ENCODE measurements around the gene CACNA1S. TPM values are rescaled to one million over a fixed set of nuclear protein-coding genes. Genes with fewer than 3 reads are reported as not detected.

The CACNA1S gene
- total RNA-seq, 4 donors from 2014 or later: not detected

GRCh38 chr1:201094832-201095231 is 17.4 kb downstream of the CACNA1S start:
- Histone ChIP-seq H3K4me3 (no peak overlapping the region), H3K27ac (no peak overlapping the region), H3K9me3 (no peaks in the 10 kb centered on the region), H3K36me3 (no peaks in the 10 kb centered on the region), H3K27me3 (peaks cover 7% of the 10 kb centered on the region), H3K4me1 (no peaks in the 10 kb centered on the region)
- TF ChIP-seq EP300 (IDR thresholded peaks at IDR 0.05) (no peak), CTCF (IDR thresholded peaks at IDR 0.05) (no peak), POLR2A (IDR thresholded peaks at IDR 0.05) (no peak), POLR2AphosphoS5 (IDR thresholded peaks at IDR 0.05) (no peak)
- 60% methylated on average over 1 of the region's 4 CpGs; no CpG with 5 or more reads in 1 of the 2 donors for WGBS, 2 donors (ENCODE audit: low coverage in 1 of 2)
- ATAC-seq: no peak

DNA sequence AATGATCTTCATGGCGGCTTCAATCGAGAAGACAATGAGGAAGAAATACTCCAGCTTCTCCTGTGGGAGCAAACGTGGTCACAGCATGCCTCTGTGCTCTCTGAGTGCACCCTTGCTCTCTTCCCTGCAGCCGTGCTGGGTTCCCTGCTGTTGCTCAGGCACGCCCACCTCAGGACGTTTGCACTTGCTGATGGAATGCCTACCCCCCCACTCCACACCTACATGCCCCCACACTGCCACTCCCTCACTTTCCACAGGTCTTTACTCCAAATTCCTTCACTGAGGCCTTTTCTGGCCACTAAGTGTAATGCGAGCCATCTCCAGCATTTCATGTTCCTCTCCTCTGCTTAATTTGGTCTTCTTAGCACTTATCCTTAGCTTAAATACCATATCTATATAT is 18.3 kb downstream of the CACNA1S start:
- Histone ChIP-seq H3K36me3 (no peaks in the 10 kb centered on the region), H3K9me3 (no peaks in the 10 kb centered on the region), H3K27me3 (peaks cover 3% of the 10 kb centered on the region), H3K4me3 (no peak overlapping the region), H3K4me1 (no peaks in the 10 kb centered on the region), H3K27ac (no peak overlapping the region)
- WGBS, 2 donors (ENCODE audit: low coverage in 1 of 2): 68 to 76% methylated on average over 4 to 5 of the region's 7 CpGs
- ATAC-seq: no peak
- TF ChIP-seq POLR2A (IDR thresholded peaks at IDR 0.05): no peak

DNA sequence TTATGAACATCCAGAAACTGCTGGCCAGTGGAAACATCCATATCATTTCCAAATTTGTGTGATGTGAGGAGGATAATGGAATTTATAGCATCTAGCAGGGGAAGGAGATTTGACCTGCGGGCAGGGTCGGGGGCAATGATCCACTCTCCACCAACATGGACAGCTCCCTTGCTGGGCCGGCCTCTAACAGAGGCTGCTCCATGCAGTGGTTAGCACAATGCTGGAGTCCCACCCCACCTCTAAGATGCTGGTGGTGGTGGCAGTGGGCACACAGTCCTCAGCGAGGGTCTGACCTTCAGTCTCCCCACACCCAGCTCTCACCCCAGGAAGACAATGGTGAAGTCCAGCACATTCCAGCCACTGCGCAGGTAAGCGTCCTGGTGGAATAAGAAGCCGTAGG is 18.7 kb downstream of the CACNA1S start:
- ATAC-seq: no peak
- no peak for TF ChIP-seq CTCF (IDR thresholded peaks at IDR 0.05)
- TF ChIP-seq EP300 (IDR thresholded peaks at IDR 0.05): no peak
- TF ChIP-seq POLR2A (IDR thresholded peaks at IDR 0.05): no peak
- TF ChIP-seq POLR2AphosphoS5 (IDR thresholded peaks at IDR 0.05): no peak
- Histone ChIP-seq H3K36me3 (no peaks in the 10 kb centered on the region), H3K27me3 (no peaks in the 10 kb centered on the region), H3K4me1 (no peaks in the 10 kb centered on the region), H3K4me3 (no peak overlapping the region), H3K9me3 (no peaks in the 10 kb centered on the region), H3K27ac (no peak overlapping the region)
- WGBS, 2 donors (ENCODE audit: low coverage in 1 of 2): 89% methylated on average over 3 of the region's 7 CpGs; no CpG with 5 or more reads in 1 of the 2 donors

DNA sequence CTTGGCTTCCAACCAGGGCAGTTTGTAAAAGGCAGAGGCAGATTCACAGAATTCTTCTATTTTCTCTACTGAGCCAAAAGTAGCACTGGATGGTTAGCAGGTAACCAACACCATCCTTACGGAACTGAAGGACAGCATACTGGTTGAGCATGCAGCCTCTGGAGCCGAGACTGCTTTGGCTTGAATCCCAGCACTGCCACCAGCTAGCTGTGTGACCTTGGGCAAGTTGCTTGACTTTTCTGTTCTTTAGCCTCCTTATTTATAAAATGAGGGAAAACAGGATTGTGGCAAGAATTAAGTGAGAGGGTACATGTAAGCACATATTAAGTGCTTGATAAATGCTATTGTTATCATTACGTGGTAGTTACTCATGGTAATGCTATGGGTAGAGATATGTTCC is 19.5 kb downstream of the CACNA1S start:
- no peak for TF ChIP-seq EP300 (IDR thresholded peaks at IDR 0.05)
- TF ChIP-seq POLR2AphosphoS5 (IDR thresholded peaks at IDR 0.05): no peak
- no peak for TF ChIP-seq CTCF (IDR thresholded peaks at IDR 0.05)
- H3K27ac ChIP-seq: no peak overlapping the region
- H3K4me3 ChIP-seq: no peak overlapping the region
- H3K27me3 ChIP-seq: no peaks in the 10 kb centered on the region
- H3K4me1 ChIP-seq: no peaks in the 10 kb centered on the region
- H3K36me3 ChIP-seq: no peaks in the 10 kb centered on the region
- no peaks in the 10 kb centered on the region for H3K9me3 ChIP-seq
- ATAC-seq: no peak
- 83 to 93% methylated on average over 1 to 3 of the region's 3 CpGs for WGBS, 2 donors (ENCODE audit: low coverage in 1 of 2)

GRCh38 chr1:201091256-201091655 is 21.0 kb downstream of the CACNA1S start:
- Histone ChIP-seq H3K4me1 (no peaks in the 10 kb centered on the region), H3K4me3 (no peak overlapping the region), H3K9me3 (no peaks in the 10 kb centered on the region), H3K27me3 (no peaks in the 10 kb centered on the region), H3K27ac (no peak overlapping the region), H3K36me3 (no peaks in the 10 kb centered on the region)
- ATAC-seq: no peak
- WGBS, 2 donors (ENCODE audit: low coverage in 1 of 2): 60 to 100% methylated on average over 1 of the region's 4 CpGs
- TF ChIP-seq POLR2A (IDR thresholded peaks at IDR 0.05) (no peak), POLR2AphosphoS5 (IDR thresholded peaks at IDR 0.05) (no peak), EP300 (IDR thresholded peaks at IDR 0.05) (no peak), CTCF (IDR thresholded peaks at IDR 0.05) (no peak)

Data from gastroesophageal sphincter (tissue), 4 donors.